Endothelial cell of umbilical vein (primary cell): ENCODE data around the gene PLEKHM2. TPM values are rescaled to one million over a fixed set of nuclear protein-coding genes. Genes with fewer than 3 reads are reported as not detected.

Experiments
- BruUV-seq: library from RNA; stranded (reverse); fragments of 400-500 nt; replicated peaks from 2 replicates; lab custom pipeline; 2021; lab: Mats Ljungman, UMichigan
- CTCF ChIA-PET: fragments of 300-600, 350-600 bp; sonication (Branson Sonifier 250); formaldehyde crosslinking; loops from one replicate; lab custom pipeline; 2021; ENCODE audit warnings: antibody characterized with exemption, inconsistent platforms; lab: Charles Lee
- POLR2A ChIA-PET: fragments of 300-600, 350-600 bp; sonication (Branson Sonifier 250); formaldehyde crosslinking; loops from one replicate; lab custom pipeline; 2021; ENCODE audit warnings: antibody characterized with exemption, inconsistent platforms; lab: Charles Lee
- DNase-seq: peaks from one replicate; pipeline ENCODE4 v3.0.0-alpha.2; 2011; ENCODE audit warnings: low read depth, low spot score
- FAIRE-seq: peaks from 2 replicates; lab custom pipeline; 2011; peaks lifted over from hg19 to GRCh38; lab: Jason Lieb, UNC
- H2AFZ ChIP-seq: 2 replicates; pipeline ENCODE4 v1.6.0; 2012; ENCODE audit warnings: low read depth, low read length, control low read depth, inconsistent platforms
- H3K27ac ChIP-seq: 2 replicates; pipeline ENCODE4 v1.5.1; 2011; ENCODE audit warnings: low read depth, mild to moderate bottlenecking, control low read depth, low read length, moderate library complexity; ENCODE audit not compliant: insufficient read depth
- H3K27me3 ChIP-seq, 2 experiments: 2 replicates each; pipeline versions ENCODE4 v1.6.0 to v1.6.1; 2011; ENCODE audit warnings: low read length in 2 of 2, mixed read lengths in 1 of 2; ENCODE audit not compliant: control insufficient read depth in 2 of 2, insufficient read depth in 2 of 2
- H3K36me3 ChIP-seq, 2 experiments: 2 replicates in 1 of 2; 3 replicates in 1 of 2; pipeline ENCODE4 v1.5.1; 2011; ENCODE audit warnings: low read length in 2 of 2, mild to moderate bottlenecking in 1 of 2, moderate library complexity in 1 of 2; ENCODE audit not compliant: control insufficient read depth in 2 of 2, insufficient read depth in 2 of 2; ENCODE audit errors: extremely low read depth in 1 of 2
- H3K4me1 ChIP-seq: 3 replicates; pipeline ENCODE4 v1.5.1; 2011; ENCODE audit warnings: mild to moderate bottlenecking, low read length; ENCODE audit not compliant: control insufficient read depth, insufficient read depth; ENCODE audit errors: extremely low read depth
- H3K4me2 ChIP-seq: 2 replicates; pipeline ENCODE4 v1.6.1; 2011; ENCODE audit warnings: low read length, control low read depth, mixed read lengths; ENCODE audit not compliant: insufficient read depth
- H3K4me3 ChIP-seq, 3 experiments: fragments of 200-600 bp in 1 of 3; sonication (generic), shearing (Covaris generic) in 1 of 3; replicated peaks in 1 of 3; 2 replicates each; pipeline ENCODE4 v1.5.1; 2011 to 2016; ENCODE audit warnings: control low read depth in 3 of 3, low read length in 3 of 3, mild to moderate bottlenecking in 2 of 3, inconsistent platforms in 1 of 3, low read depth in 1 of 3, moderate library complexity in 1 of 3; ENCODE audit not compliant: insufficient read depth in 1 of 3
- H3K79me2 ChIP-seq: 2 replicates; pipeline ENCODE4 v1.6.0; 2012; ENCODE audit warnings: low read length, inconsistent platforms; ENCODE audit not compliant: control insufficient read depth, insufficient read depth
- H3K9ac ChIP-seq: replicated peaks from 2 replicates; pipeline ENCODE3; 2011; ENCODE audit warnings: low read length, control low read depth; ENCODE audit not compliant: insufficient read depth; ENCODE audit errors: extremely low read depth
- H3K9me1 ChIP-seq: replicated peaks from 3 replicates; pipeline ENCODE4 v1.6.0; 2011; ENCODE audit warnings: mild to moderate bottlenecking, low read length; ENCODE audit not compliant: control insufficient read depth, insufficient read depth; ENCODE audit errors: extremely low read depth
- H3K9me3 ChIP-seq: replicated peaks from 2 replicates; pipeline ENCODE4 v1.5.1; 2012; ENCODE audit warnings: low read length, inconsistent platforms; ENCODE audit not compliant: control insufficient read depth, insufficient read depth
- H4K20me1 ChIP-seq: replicated peaks from 2 replicates; pipeline ENCODE3; 2011; ENCODE audit warnings: mild to moderate bottlenecking, low read length; ENCODE audit not compliant: control insufficient read depth, insufficient read depth; ENCODE audit errors: extremely low read depth
- EZH2 ChIP-seq: IDR thresholded peaks from 2 replicates; pipeline ENCODE4 v1.6.1; 2012; ENCODE audit warnings: borderline replicate concordance, low read depth, mild to moderate bottlenecking, moderate library complexity, low read length, inconsistent platforms; ENCODE audit not compliant: severe bottlenecking
- JUN ChIP-seq: IDR thresholded peaks from 2 replicates; pipeline ENCODE4 v1.6.1; 2011; ENCODE audit warnings: borderline replicate concordance, low read depth; ENCODE audit not compliant: insufficient read length, insufficient read depth
- POLR2A ChIP-seq: IDR thresholded peaks from 2 replicates; pipeline ENCODE4 v1.6.1; 2012; ENCODE audit warnings: low read depth, mild to moderate bottlenecking, control low read depth, low read length
- POLR2AphosphoS5 ChIP-seq: IDR thresholded peaks from 2 replicates; pipeline ENCODE4 v1.6.1; 2012; ENCODE audit warnings: low read depth, mild to moderate bottlenecking, control low read depth, low read length, moderate library complexity; ENCODE audit not compliant: insufficient read depth
- dilution Hi-C: fragments of 300-500 bp; cut with MboI; formaldehyde crosslinking; loops from one replicate; pipeline ENCODE4 v1.15.0; 2019; ENCODE audit warnings: low sequenced_read_pairs; ENCODE audit not compliant: extremely low pct_ligation_motif_present
- intact Hi-C: fragments of 100-400 bp; cut with micrococcal nuclease; formaldehyde crosslinking; loops from one replicate; pipeline ENCODE4 v1.10.0; 2022
- polyA plus RNA-seq, 4 experiments: library from polyadenylated mRNA; depleted of rRNA in 3 of 4; stranded (reverse) in 3 of 4; unstranded in 1 of 4; fragments of >200 nt; gene quantifications; 2 replicates each; pipeline versions ENCODE4 v1.2.1 to v1.2.3, GENCODE V29; 2011 to 2012; ENCODE audit warnings: missing spikeins in 1 of 4
- total RNA-seq: library from RNA; stranded (reverse); gene quantifications from 2 replicates; pipeline ENCODE4 v1.2.3, GENCODE V29; 2021
- TF ChIP-seq, protein P1 (sequence below), 2 donors: IDR thresholded peaks; 1 replicate in 1 of 2; 2 replicates in 1 of 2; pipeline ENCODE4 v1.5.1; 2011; ENCODE audit warnings: low read length in 2 of 2, mild to moderate bottlenecking in 2 of 2, moderate library complexity in 2 of 2, control low read depth in 1 of 2, inconsistent platforms in 1 of 2, low read depth in 1 of 2; ENCODE audit not compliant: insufficient read depth in 1 of 2; ENCODE audit errors: extremely low read depth in 1 of 2

The PLEKHM2 gene
- total and polyA plus RNA-seq, 2 donors (not counting 3 experiments of a cell fraction or from before 2014, with no cell fraction given), result 60.6 to 67.5 TPM

GRCh38 chr1:15678578-15678977 is 5.5 kb upstream of the PLEKHM2 start:
- ChIA-PET POLR2A (no interaction called here), CTCF (no interaction called here)
- FAIRE-seq, result peak; percentile 80

DNA sequence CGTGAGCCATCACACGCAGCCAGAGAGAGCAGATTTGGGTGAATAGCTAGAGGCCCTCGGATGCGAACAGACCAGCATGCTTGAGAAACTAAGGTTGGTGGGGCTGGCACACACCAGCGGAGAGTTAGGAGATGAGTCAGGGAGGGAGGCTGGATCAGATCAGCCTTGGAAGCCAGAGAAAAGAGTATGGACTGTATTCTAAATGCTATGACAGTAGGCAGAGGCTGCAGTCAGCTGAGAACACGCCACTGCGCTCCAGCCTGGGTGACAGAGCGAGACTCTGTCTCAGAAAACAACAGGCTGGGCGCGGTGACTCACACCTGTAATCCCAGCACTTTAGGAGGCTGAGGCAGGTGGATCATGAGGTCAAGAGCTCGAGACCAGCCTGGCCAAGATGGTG is 4.0 kb upstream of the PLEKHM2 start:
- H3K27ac ChIP-seq, result no peak overlapping the region
- peaks cover 11% of the 10 kb centered on the region for H3K79me2 ChIP-seq
- no peaks in the 10 kb centered on the region for H3K9me1 ChIP-seq
- no peak overlapping the region for H3K9ac ChIP-seq
- BruUV-seq, result no TSS peak
- no peaks in the 10 kb centered on the region for H3K9me3 ChIP-seq
- H3K4me3 ChIP-seq, result no peak overlapping the region
- dilution Hi-C loops, result no loop called here
- H3K4me1 ChIP-seq, result peaks cover 6% of the 10 kb centered on the region
- H4K20me1 ChIP-seq, result no peaks in the 10 kb centered on the region
- FAIRE-seq, result no peak
- H3K27me3 ChIP-seq, result no peaks in the 10 kb centered on the region
- POLR2A ChIA-PET, result no interaction called here
- H3K4me2 ChIP-seq, result no peak overlapping the region
- no peak for DNase-seq
- TF ChIP-seq POLR2A (no peak), POLR2AphosphoS5 (no peak)
- TF ChIP-seq, protein P1, sequence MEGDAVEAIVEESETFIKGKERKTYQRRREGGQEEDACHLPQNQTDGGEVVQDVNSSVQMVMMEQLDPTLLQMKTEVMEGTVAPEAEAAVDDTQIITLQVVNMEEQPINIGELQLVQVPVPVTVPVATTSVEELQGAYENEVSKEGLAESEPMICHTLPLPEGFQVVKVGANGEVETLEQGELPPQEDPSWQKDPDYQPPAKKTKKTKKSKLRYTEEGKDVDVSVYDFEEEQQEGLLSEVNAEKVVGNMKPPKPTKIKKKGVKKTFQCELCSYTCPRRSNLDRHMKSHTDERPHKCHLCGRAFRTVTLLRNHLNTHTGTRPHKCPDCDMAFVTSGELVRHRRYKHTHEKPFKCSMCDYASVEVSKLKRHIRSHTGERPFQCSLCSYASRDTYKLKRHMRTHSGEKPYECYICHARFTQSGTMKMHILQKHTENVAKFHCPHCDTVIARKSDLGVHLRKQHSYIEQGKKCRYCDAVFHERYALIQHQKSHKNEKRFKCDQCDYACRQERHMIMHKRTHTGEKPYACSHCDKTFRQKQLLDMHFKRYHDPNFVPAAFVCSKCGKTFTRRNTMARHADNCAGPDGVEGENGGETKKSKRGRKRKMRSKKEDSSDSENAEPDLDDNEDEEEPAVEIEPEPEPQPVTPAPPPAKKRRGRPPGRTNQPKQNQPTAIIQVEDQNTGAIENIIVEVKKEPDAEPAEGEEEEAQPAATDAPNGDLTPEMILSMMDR (IDR thresholded peaks at IDR 0.05; ENCODE audit: extremely low read depth in 1 of 2, insufficient read depth in 1 of 2, low read depth in 1 of 2, low read length in 2 of 2), result no peak
- CTCF ChIA-PET, result interaction anchor here (1.4 kb wide), 1 partner anchor 16 kb away, joined by 4 read pairs; no protein-coding TSS in a partner anchor
- intact Hi-C loops, result no loop called here
- no peaks in the 10 kb centered on the region for H3K36me3 ChIP-seq
- no peak overlapping the region for H2AFZ ChIP-seq

More at GRCh38 chr1:15678578-15678977, 5.5 kb upstream of the PLEKHM2 start:
- Histone ChIP-seq H3K27ac (no peak overlapping the region), H3K9me1 (no peaks in the 10 kb centered on the region), H3K9ac (no peak overlapping the region), H4K20me1 (no peaks in the 10 kb centered on the region), H3K4me3 (no peak overlapping the region), H2AFZ (no peak overlapping the region), H3K9me3 (no peaks in the 10 kb centered on the region), H3K79me2 (no peaks in the 10 kb centered on the region), H3K27me3 (no peaks in the 10 kb centered on the region), H3K4me1 (peaks cover under 1% of the 10 kb centered on the region), H3K4me2 (no peak overlapping the region), H3K36me3 (no peaks in the 10 kb centered on the region)
- peak; percentile 36 for TF ChIP-seq JUN
- no peak for TF ChIP-seq EZH2
- no TSS peak for BruUV-seq
- intact Hi-C loops (no loop called here), dilution Hi-C loops (no loop called here)
- peak; percentile 14 for DNase-seq
